ENCODE data around the gene ZNF148.

DNA sequence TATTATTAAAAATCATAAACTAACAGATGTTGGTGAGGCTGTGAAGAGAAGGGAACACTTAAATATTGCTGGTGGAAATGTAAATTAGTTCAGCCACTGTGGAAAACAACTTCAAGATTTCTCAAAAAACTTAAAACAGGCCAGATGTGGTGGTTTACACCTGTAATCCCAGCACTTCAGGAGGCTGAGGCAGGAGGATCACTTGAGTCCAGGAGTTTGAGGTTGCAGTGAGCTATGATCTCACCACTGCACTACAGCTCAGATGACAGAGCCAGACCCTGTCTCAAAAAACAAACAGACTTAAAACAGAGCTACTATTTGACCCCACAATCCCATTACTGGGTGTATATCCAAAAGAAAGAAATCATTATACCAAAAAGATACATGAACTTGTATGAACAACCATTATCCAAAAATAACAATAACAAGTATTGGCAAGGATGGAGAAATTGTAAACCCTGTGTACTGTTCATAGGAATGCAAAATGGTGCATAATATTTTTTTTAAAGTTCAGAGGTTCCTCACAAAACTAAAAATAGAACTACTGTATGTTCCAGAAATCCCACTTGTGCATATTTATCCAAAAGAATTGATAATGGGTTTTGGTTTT, 25.5 kb downstream of the ZNF148 start:
- TF ChIP-seq CTCF (IDR thresholded peaks at IDR 0.05; ENCODE audit: borderline replicate concordance, extremely low read depth, low read length, poor library complexity, severe bottlenecking) (no peak), EZH2 (IDR thresholded peaks at IDR 0.05; ENCODE audit: borderline replicate concordance, low read depth, low read length, severe bottlenecking) (no peak)
